Lower lobe of right lung (tissue), 2 donors: ENCODE data around the gene KCNK13. TPM values are rescaled to one million over a fixed set of nuclear protein-coding genes. Genes with fewer than 3 reads are reported as not detected.

Experiments
- ATAC-seq, 2 donors: fragments of 200-7000 bp; cut with Tn5 transposase; one replicate each; pipeline ENCODE4 v1.9.1; 2020 to 2022; ENCODE audit warnings: mild to moderate bottlenecking in 2 of 2, moderate library complexity in 2 of 2
- DNase-seq: peaks from one replicate; pipeline ENCODE4 v3.0.0-alpha.2; 2020
- H3K27ac ChIP-seq: fragments of 200-600 bp; one replicate; pipeline ENCODE4 v1.8.0; 2022
- H3K27me3 ChIP-seq: fragments of 200-600 bp; one replicate; pipeline ENCODE4 v1.8.0; 2022; ENCODE audit warnings: low read depth
- H3K36me3 ChIP-seq: fragments of 200-600 bp; one replicate; pipeline ENCODE4 v1.8.0; 2022; ENCODE audit warnings: mild to moderate bottlenecking
- H3K4me1 ChIP-seq: fragments of 200-600 bp; one replicate; pipeline ENCODE4 v1.8.0; 2022
- H3K4me3 ChIP-seq: fragments of 200-600 bp; one replicate; pipeline ENCODE4 v1.8.0; 2022; ENCODE audit warnings: mild to moderate bottlenecking
- H3K9me3 ChIP-seq: fragments of 200-600 bp; one replicate; pipeline ENCODE4 v1.8.0; 2022
- intact Hi-C: fragments of 100-400 bp; cut with DNase I; formaldehyde crosslinking; loops from one replicate; pipeline ENCODE4 v1.11.0; 2022
- total RNA-seq: library from RNA; stranded (reverse); fragmentation: NEBNext Ultra II Directional; extraction: Animal tissue kit (Norgen Biotek cat#: 25700); gene quantifications from one replicate; pipeline ENCODE4 v1.2.1, GENCODE V29; 2021
- TF ChIP-seq, protein P1 (sequence below): fragments of 200-600 bp; IDR thresholded peaks from one replicate; pipeline ENCODE4 v1.8.0; 2022; ENCODE audit warnings: antibody characterized with exemption, mild to moderate bottlenecking
- donor health status: DM: no; HTN: yes; CAD: no; lungs with severe emphysema.

Gene KCNK13
- total RNA-seq, 1 donor from 2014 or later = 1.2 TPM

DNA sequence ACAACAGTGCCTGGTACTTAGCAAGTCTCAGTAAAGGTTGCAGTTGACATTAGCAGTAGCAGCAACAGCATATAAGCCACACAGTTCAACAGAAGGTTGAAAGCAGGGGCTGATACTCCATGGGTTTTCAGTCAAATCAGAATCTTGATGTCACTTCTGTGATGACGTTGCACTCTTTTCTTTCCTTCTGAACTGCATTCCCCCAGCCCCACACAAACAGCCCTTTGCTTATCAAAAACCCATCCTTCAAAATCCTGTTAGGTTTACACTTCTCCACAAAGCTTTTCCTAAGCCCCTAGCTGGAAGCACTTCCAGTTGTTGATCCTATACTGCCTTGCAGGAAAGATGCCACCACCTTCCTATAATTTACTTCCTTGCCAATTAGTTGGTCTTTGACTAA lies 34.0 kb upstream of the KCNK13 start:
- Histone ChIP-seq H3K36me3 (peaks cover 26% of the 10 kb centered on the region), H3K4me1 (no peaks in the 10 kb centered on the region), H3K27ac (no peak overlapping the region), H3K4me3 (no peak overlapping the region), H3K27me3 (no peaks in the 10 kb centered on the region), H3K9me3 (no peaks in the 10 kb centered on the region)
- no peak for ATAC-seq
- TF ChIP-seq, protein P1, sequence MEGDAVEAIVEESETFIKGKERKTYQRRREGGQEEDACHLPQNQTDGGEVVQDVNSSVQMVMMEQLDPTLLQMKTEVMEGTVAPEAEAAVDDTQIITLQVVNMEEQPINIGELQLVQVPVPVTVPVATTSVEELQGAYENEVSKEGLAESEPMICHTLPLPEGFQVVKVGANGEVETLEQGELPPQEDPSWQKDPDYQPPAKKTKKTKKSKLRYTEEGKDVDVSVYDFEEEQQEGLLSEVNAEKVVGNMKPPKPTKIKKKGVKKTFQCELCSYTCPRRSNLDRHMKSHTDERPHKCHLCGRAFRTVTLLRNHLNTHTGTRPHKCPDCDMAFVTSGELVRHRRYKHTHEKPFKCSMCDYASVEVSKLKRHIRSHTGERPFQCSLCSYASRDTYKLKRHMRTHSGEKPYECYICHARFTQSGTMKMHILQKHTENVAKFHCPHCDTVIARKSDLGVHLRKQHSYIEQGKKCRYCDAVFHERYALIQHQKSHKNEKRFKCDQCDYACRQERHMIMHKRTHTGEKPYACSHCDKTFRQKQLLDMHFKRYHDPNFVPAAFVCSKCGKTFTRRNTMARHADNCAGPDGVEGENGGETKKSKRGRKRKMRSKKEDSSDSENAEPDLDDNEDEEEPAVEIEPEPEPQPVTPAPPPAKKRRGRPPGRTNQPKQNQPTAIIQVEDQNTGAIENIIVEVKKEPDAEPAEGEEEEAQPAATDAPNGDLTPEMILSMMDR = no peak
- no peak for DNase-seq
- intact Hi-C loops = no loop called here

- no peak overlapping the region for H3K4me3 ChIP-seq
- intact Hi-C loops = no loop called here
- ATAC-seq (no peak), DNase-seq (no peak)
- H3K36me3 ChIP-seq = peaks cover 33% of the 10 kb centered on the region
- no peaks in the 10 kb centered on the region for H3K9me3 ChIP-seq
- no peak overlapping the region for H3K27ac ChIP-seq
- no peaks in the 10 kb centered on the region for H3K27me3 ChIP-seq
- TF ChIP-seq, protein P1 = no peak
- no peaks in the 10 kb centered on the region for H3K4me1 ChIP-seq
Measured at GRCh38 chr14:90034156-90034555, 27.6 kb upstream of the KCNK13 start.

DNA sequence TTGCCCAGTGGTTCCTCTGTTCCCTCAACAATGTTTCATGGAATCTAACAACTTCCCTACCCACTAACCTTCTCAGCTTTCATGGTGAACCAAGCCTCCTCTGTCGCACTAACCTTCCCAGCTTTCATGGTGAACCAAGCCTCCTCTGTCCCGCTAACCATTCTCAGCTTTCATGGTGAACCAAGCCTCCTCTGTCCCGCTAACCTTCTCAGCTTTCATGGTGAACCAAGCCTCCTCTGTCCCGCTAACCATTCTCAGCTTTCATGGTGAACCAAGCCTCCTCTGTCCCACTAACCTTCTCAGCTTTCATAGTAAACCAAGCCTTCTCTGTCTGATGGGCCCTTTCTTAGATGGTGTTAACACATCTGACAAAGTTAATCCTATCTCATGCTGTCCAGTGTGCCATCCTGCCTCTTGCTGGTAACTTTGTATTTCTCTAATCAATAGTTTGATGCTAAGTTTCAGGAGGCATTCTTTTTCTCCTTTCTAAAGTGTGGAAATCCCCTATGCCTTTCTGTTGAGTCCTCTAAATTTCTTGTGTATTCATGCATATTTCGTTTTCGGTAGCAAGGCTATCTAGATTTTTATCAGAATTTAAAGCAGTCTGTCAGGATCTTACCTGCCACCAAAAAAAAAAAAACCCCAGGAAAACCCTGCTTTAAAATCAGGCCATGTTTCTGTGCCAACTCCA lies 26.8 kb upstream of the KCNK13 start:
- Histone ChIP-seq H3K9me3 (no peaks in the 10 kb centered on the region), H3K4me1 (no peaks in the 10 kb centered on the region), H3K27me3 (no peaks in the 10 kb centered on the region), H3K36me3 (peaks cover 33% of the 10 kb centered on the region), H3K27ac (no peak overlapping the region), H3K4me3 (no peak overlapping the region)
- DNase-seq (no peak), ATAC-seq (no peak)
- intact Hi-C loops = no loop called here
- TF ChIP-seq, protein P1 = no peak

GRCh38 chr14:90039253-90040010 lies 22.4 kb upstream of the KCNK13 start:
- TF ChIP-seq, protein P1 = no peak
- Histone ChIP-seq H3K4me1 (no peaks in the 10 kb centered on the region), H3K36me3 (peaks cover 20% of the 10 kb centered on the region), H3K4me3 (no peak overlapping the region), H3K27me3 (no peaks in the 10 kb centered on the region), H3K27ac (no peak overlapping the region), H3K9me3 (no peaks in the 10 kb centered on the region)
- intact Hi-C loops = no loop called here
- DNase-seq (no peak), ATAC-seq (no peak)

GRCh38 chr14:90040411-90040810 lies 21.4 kb upstream of the KCNK13 start:
- intact Hi-C loops = no loop called here

More at GRCh38 chr14:90040411-90040810, 21.4 kb upstream of the KCNK13 start:
- H3K27ac ChIP-seq = no peak overlapping the region
- TF ChIP-seq, protein P1 = no peak
- no peak overlapping the region for H3K4me3 ChIP-seq
- no peaks in the 10 kb centered on the region for H3K27me3 ChIP-seq
- no peaks in the 10 kb centered on the region for H3K4me1 ChIP-seq
- ATAC-seq = no peak
- no peaks in the 10 kb centered on the region for H3K9me3 ChIP-seq
- H3K36me3 ChIP-seq = peaks cover 16% of the 10 kb centered on the region
- no peak for DNase-seq
